Caco-2 (cell line): ENCODE data around the gene DDX6. TPM values are rescaled to one million over a fixed set of nuclear protein-coding genes. Genes with fewer than 3 reads are reported as not detected.

ENCODE experiments used
- BruUV-seq: library from RNA; stranded (reverse); fragments of 400-500 nt; replicated peaks from 2 replicates; lab custom pipeline; 2021; lab: Mats Ljungman, UMichigan
- CTCF ChIA-PET: fragments of 300-600 bp; sonication (Branson Sonifier 250); formaldehyde crosslinking; loops from one replicate; lab custom pipeline; 2022; ENCODE audit warnings: antibody characterized with exemption; lab: Charles Lee
- POLR2A ChIA-PET: fragments of 300-600 bp; sonication (Branson Sonifier 250); formaldehyde crosslinking; loops from one replicate; lab custom pipeline; 2022; ENCODE audit warnings: antibody characterized with exemption; lab: Charles Lee
- DNase-seq, 2 experiments: peaks; one replicate each; pipeline versions ENCODE4 v3.0.0 to v3.0.0-alpha.2; 2020 to 2022
- H3K27me3 ChIP-seq: replicated peaks from 2 replicates; pipeline ENCODE4 v1.6.0; 2011; ENCODE audit warnings: low read length; ENCODE audit not compliant: control insufficient read depth, insufficient read depth
- H3K36me3 ChIP-seq: 2 replicates; pipeline ENCODE4 v1.5.1; 2011; ENCODE audit warnings: low read length; ENCODE audit not compliant: control insufficient read depth, insufficient read depth
- H3K4me1 ChIP-seq: fragments of 250-450 bp; sonication (Bioruptor Pico); 2 replicates; pipeline ENCODE4 v1.5.1; 2020; ENCODE audit warnings: mild to moderate bottlenecking
- H3K4me3 ChIP-seq: 2 replicates; pipeline ENCODE4 v1.5.1; 2011; ENCODE audit warnings: low read depth, mild to moderate bottlenecking, control low read depth, low read length
- H3K9me3 ChIP-seq: fragments of 250-450 bp; sonication (Bioruptor Pico); 2 replicates; pipeline ENCODE4 v1.5.1; 2020; ENCODE audit warnings: mild to moderate bottlenecking, moderate library complexity
- H3K27ac Mint-ChIP-seq: one replicate; pipeline ENCODE4 v1.8.0; 2022; ENCODE audit warnings: mixed read lengths; ENCODE audit not compliant: unreplicated experiment
- H3K27me3 Mint-ChIP-seq: one replicate; pipeline ENCODE4 v1.8.0; 2022; ENCODE audit warnings: mixed read lengths; ENCODE audit not compliant: insufficient read depth, unreplicated experiment
- H3K36me3 Mint-ChIP-seq: one replicate; pipeline ENCODE4 v1.8.0; 2022; ENCODE audit warnings: mild to moderate bottlenecking, mixed read lengths; ENCODE audit not compliant: insufficient read depth, unreplicated experiment
- H3K4me1 Mint-ChIP-seq: one replicate; pipeline ENCODE4 v1.8.0; 2022; ENCODE audit warnings: low read depth, mixed read lengths; ENCODE audit not compliant: unreplicated experiment
- H3K4me3 Mint-ChIP-seq: one replicate; pipeline ENCODE4 v1.8.0; 2022; ENCODE audit warnings: mild to moderate bottlenecking, moderate library complexity, mixed read lengths; ENCODE audit not compliant: unreplicated experiment
- H3K9me3 Mint-ChIP-seq: one replicate; pipeline ENCODE4 v1.8.0; 2022; ENCODE audit warnings: mixed read lengths; ENCODE audit not compliant: unreplicated experiment
- intact Hi-C: fragments of 100-400 bp; cut with micrococcal nuclease; formaldehyde crosslinking; loops from one replicate; pipeline ENCODE4 v1.10.0; 2022; ENCODE audit not compliant: unreplicated experiment
- total RNA-seq: library from RNA; stranded (reverse); gene quantifications from 2 replicates; pipeline ENCODE4 v1.2.3, GENCODE V29; 2022
- TF ChIP-seq, protein P1 (sequence below), 2 experiments: fragments of 200-600 bp in 1 of 2; IDR thresholded peaks; 1 replicate in 1 of 2; 2 replicates in 1 of 2; pipeline versions ENCODE4 v1.5.1 to v1.8.0; 2011 to 2022; ENCODE audit warnings: antibody characterized with exemption in 1 of 2, control low read depth in 1 of 2, inconsistent platforms in 1 of 2, low read depth in 1 of 2, low read length in 1 of 2, mild to moderate bottlenecking in 1 of 2, moderate library complexity in 1 of 2; ENCODE audit not compliant: insufficient read depth in 1 of 2, severe bottlenecking in 1 of 2, unreplicated experiment in 1 of 2

The DDX6 gene
- total RNA-seq, 1 experiment from 2014 or later: 131 TPM

DNA sequence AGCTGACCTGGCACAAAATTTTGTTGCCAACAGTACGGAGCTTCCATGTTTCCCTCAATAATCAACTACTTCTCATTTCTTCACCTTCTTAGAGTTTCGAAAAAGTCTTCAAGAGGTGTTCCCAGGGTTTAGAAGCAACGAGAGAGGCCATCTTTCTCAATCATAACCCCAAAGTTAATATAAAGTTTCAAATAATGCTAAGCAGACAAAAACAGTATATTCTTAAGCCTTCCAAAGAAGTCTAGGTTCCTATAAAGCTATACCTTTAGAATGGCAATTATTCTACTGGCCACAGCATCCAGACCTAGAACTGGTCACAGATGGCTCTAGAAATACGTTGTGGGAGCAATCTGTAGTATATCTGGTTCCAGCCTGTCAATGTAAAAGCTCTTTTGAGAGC, 16.9 kb downstream of the DDX6 start:
- H3K9me3 Mint-ChIP-seq: no peaks in the 10 kb centered on the region
- H3K36me3 Mint-ChIP-seq: peaks cover 96% of the 10 kb centered on the region

DNA sequence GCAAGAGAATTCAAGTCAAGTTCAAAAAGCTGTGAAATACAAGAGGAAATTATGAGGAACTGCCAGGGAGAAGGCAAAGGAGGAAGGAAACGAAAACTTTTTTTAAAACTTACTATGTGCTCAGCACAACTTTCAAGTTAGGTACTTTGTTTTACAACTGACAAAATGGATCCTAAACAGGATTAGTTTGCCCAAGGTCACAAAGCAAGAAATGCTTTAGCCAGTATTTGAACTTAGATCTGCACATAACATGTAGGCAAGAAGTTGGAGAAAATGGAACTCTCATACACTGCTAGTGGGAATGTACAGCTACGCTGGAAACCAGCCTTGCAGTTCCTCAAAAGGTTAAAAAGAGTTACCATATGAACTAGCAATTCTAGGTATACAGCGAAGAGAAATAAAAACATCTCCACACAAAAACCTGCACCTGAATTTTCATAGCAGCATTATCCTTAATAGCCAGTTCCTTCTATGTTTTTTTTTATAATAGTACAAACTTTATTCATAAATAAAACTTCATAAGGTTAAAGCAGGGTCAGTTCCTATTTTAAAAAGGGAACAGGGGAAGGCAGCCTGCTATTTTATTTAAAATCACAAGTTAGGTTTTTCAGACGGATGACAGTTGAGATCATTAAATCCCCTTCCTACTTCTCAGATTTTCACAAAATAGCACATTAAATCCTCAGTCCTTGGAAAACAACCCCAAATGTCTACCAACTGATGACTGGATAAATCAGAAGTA, 19.2 kb downstream of the DDX6 start:
- ChIA-PET POLR2A (interaction anchor here (0.5 kb wide), 1 partner anchor 88 kb away, joined by 5 read pairs; no protein-coding TSS in a partner anchor), CTCF (no interaction called here)
- DNase-seq: no peak
- Mint-ChIP-seq H3K27ac (no peak overlapping the region), H3K27me3 (no peaks in the 10 kb centered on the region), H3K4me1 (peaks cover 13% of the 10 kb centered on the region), H3K36me3 (peaks cover 96% of the 10 kb centered on the region), H3K9me3 (no peaks in the 10 kb centered on the region), H3K4me3 (no peak overlapping the region)
- no peaks in the 10 kb centered on the region for H3K9me3 ChIP-seq
- 0 out of 2 replicates have a peak, but pooled peaks cover 9% of the 10 kb centered on the region for H3K4me1 ChIP-seq
- no TSS peak for BruUV-seq
- H3K27me3 ChIP-seq: no peaks in the 10 kb centered on the region
- no peak overlapping the region for H3K4me3 ChIP-seq
- H3K36me3 ChIP-seq: peaks cover 8% of the 10 kb centered on the region
- intact Hi-C loops: no loop called here
- TF ChIP-seq, protein P1, sequence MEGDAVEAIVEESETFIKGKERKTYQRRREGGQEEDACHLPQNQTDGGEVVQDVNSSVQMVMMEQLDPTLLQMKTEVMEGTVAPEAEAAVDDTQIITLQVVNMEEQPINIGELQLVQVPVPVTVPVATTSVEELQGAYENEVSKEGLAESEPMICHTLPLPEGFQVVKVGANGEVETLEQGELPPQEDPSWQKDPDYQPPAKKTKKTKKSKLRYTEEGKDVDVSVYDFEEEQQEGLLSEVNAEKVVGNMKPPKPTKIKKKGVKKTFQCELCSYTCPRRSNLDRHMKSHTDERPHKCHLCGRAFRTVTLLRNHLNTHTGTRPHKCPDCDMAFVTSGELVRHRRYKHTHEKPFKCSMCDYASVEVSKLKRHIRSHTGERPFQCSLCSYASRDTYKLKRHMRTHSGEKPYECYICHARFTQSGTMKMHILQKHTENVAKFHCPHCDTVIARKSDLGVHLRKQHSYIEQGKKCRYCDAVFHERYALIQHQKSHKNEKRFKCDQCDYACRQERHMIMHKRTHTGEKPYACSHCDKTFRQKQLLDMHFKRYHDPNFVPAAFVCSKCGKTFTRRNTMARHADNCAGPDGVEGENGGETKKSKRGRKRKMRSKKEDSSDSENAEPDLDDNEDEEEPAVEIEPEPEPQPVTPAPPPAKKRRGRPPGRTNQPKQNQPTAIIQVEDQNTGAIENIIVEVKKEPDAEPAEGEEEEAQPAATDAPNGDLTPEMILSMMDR (IDR thresholded peaks at IDR 0.05; ENCODE audit: insufficient read depth in 1 of 2, low read depth in 1 of 2, low read length in 1 of 2, severe bottlenecking in 1 of 2, unreplicated experiment in 1 of 2): no peak

More for the DNA sequence above, 16.9 kb downstream of the DDX6 start:
- ChIA-PET POLR2A (no interaction called here), CTCF (interaction anchor here (0.6 kb wide), 1 partner anchor 67 kb away, joined by 3 read pairs; no protein-coding TSS in a partner anchor)
- H3K27me3 Mint-ChIP-seq: no peaks in the 10 kb centered on the region
- TF ChIP-seq, protein P1 (IDR thresholded peaks at IDR 0.05; ENCODE audit: insufficient read depth in 1 of 2, low read depth in 1 of 2, low read length in 1 of 2, severe bottlenecking in 1 of 2, unreplicated experiment in 1 of 2): no peak
- peaks cover 14% of the 10 kb centered on the region for H3K36me3 ChIP-seq
- intact Hi-C loops: no loop called here
- peaks cover 13% of the 10 kb centered on the region for H3K4me1 Mint-ChIP-seq
- H3K4me3 ChIP-seq: no peak overlapping the region
- H3K27me3 ChIP-seq: no peaks in the 10 kb centered on the region
- H3K4me1 ChIP-seq: 0 out of 2 replicates have a peak, but pooled peaks cover 3% of the 10 kb centered on the region
- no peak for DNase-seq
- no TSS peak for BruUV-seq
- H3K27ac Mint-ChIP-seq: no peak overlapping the region
- no peaks in the 10 kb centered on the region for H3K9me3 ChIP-seq
- H3K4me3 Mint-ChIP-seq: no peak overlapping the region

DNA sequence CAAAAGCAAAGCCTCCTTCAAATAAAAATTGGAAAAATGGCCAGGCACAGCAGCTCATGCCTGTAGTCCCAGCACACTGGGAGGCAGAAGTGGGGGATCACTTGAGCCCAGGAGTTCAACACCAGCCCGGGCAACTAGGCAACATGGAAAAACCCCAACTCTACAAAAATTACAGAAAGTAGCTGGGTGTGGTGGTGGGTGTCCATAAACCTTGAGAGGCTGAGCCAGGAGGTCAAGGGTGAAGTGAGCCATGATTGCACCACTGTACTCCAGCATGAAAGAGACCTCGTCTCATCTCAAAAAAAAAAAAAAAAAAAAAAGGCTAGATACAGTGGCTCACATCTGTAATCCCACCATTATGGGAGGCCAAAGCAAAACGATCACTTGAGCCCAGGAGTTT, 22.3 kb downstream of the DDX6 start:
- Histone ChIP-seq H3K4me1 (0 out of 2 replicates have a peak, but pooled peaks cover 9% of the 10 kb centered on the region), H3K36me3 (peaks cover 6% of the 10 kb centered on the region), H3K27me3 (no peaks in the 10 kb centered on the region), H3K4me3 (no peak overlapping the region), H3K9me3 (no peaks in the 10 kb centered on the region)
- Mint-ChIP-seq H3K36me3 (peaks cover 99% of the 10 kb centered on the region), H3K4me3 (no peak overlapping the region), H3K27me3 (no peaks in the 10 kb centered on the region), H3K27ac (no peak overlapping the region), H3K4me1 (peaks cover 13% of the 10 kb centered on the region), H3K9me3 (no peaks in the 10 kb centered on the region)
- ChIA-PET POLR2A (no interaction called here), CTCF (interaction anchor here (0.6 kb wide), 1 partner anchor 83 kb away, joined by 3 read pairs; no protein-coding TSS in a partner anchor)
- no peak for DNase-seq
- no TSS peak for BruUV-seq
- intact Hi-C loops: no loop called here
- TF ChIP-seq, protein P1 (IDR thresholded peaks at IDR 0.05; ENCODE audit: insufficient read depth in 1 of 2, low read depth in 1 of 2, low read length in 1 of 2, severe bottlenecking in 1 of 2, unreplicated experiment in 1 of 2): no peak
